ENCODE data around the gene CHRM2.

The CHRM2 gene

DNA sequence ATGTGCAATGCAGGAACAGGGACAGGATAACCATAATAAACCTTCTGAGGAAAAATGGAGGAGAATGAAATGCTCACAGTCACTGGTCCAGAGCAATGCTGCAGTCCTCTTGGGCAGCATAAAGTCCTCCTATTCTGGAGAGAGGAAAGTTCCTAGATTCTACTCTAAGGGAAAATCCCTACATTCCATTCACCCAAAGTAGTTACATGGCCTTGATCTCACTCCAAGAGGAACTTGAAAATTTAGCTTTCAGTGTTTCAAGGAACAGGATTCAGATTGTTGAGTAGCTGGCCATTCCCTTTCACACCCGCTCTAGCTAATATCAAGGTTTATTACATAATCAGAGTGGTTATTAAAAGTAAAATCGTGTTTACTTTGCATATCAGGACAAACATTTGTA is 168.3 kb downstream of the CHRM2 start:
- no peak for DNase-seq

GRCh38 chr7:137038706-137039105 is 170.3 kb downstream of the CHRM2 start:
- DNase-seq: no peak

- no peak for DNase-seq
Observed at GRCh38 chr7:137040745-137041144, 172.3 kb downstream of the CHRM2 start.

DNA sequence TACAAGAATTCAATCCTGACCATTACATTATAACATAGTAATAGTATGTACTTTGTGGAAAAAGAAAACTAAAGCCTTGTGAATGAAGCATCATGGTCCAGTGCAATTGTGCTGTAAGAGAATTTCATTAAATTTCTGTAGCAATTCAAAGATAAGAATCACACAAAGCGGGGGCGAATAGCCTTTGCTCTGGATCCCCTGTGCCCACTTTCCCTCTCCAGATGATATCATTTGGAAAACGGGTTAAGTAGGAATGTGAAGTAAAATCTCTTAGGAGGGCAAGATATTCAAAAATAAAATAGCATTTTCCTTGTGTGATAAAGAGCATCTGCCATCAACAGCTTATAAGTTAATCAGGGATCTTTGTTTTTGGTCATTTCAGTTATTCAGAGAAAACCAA is 177.1 kb downstream of the CHRM2 start:
- no peak for DNase-seq

DNA sequence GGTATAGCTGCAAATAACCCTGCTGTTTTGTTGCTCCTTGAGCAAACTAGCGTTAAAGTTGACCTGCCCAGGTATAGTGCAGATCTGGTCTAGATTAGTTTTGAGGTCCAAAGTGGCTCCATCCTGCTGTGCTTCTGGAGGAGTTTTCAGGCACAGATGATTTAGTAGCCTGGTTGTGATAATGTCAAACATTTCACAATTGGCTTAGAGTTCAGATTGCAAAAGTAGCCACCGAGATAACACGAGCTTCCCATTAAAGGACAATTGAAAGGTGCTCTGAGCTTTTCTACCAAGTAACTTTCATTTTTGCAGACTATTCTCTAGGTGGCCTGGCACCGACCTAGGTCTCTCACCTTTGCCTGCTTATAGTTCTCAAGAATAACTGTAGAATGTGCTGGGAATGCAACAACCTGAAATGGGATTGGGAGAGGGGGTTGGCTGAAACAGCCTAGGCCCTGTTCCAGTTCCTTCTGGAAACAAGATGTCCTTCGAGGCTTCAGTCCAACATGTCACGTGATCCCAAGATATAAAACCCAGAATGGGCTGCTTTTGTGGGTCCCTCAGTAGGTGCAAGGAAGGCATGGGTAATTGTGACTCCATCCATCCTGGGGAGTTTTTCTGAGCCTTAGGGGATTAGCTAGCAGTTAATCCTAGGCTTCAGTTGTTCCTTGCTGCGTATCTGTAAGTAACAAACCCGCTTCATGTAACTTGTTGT is 201.0 kb downstream of the CHRM2 start:
- no peak for DNase-seq

Measured in NCI-H1105 treated with DMSO at 0.1 percent for 48 hours (cell line).